Lower lobe of right lung (tissue), 2 donors: ENCODE results near the gene FCHO1. TPM values are rescaled to one million over a fixed set of nuclear protein-coding genes. Genes with fewer than 3 reads are reported as not detected.

Experiments
- ATAC-seq, 2 donors: fragments of 200-7000 bp; cut with Tn5 transposase; one replicate each; pipeline ENCODE4 v1.9.1; 2020 to 2022; ENCODE audit warnings: mild to moderate bottlenecking in 2 of 2, moderate library complexity in 2 of 2
- DNase-seq: peaks from one replicate; pipeline ENCODE4 v3.0.0-alpha.2; 2020
- H3K27ac ChIP-seq: fragments of 200-600 bp; one replicate; pipeline ENCODE4 v1.8.0; 2022
- H3K27me3 ChIP-seq: fragments of 200-600 bp; one replicate; pipeline ENCODE4 v1.8.0; 2022; ENCODE audit warnings: low read depth
- H3K36me3 ChIP-seq: fragments of 200-600 bp; one replicate; pipeline ENCODE4 v1.8.0; 2022; ENCODE audit warnings: mild to moderate bottlenecking
- H3K4me1 ChIP-seq: fragments of 200-600 bp; one replicate; pipeline ENCODE4 v1.8.0; 2022
- H3K4me3 ChIP-seq: fragments of 200-600 bp; one replicate; pipeline ENCODE4 v1.8.0; 2022; ENCODE audit warnings: mild to moderate bottlenecking
- H3K9me3 ChIP-seq: fragments of 200-600 bp; one replicate; pipeline ENCODE4 v1.8.0; 2022
- intact Hi-C: fragments of 100-400 bp; cut with DNase I; formaldehyde crosslinking; loops from one replicate; pipeline ENCODE4 v1.11.0; 2022
- total RNA-seq: library from RNA; stranded (reverse); fragmentation: NEBNext Ultra II Directional; extraction: Animal tissue kit (Norgen Biotek cat#: 25700); gene quantifications from one replicate; pipeline ENCODE4 v1.2.1, GENCODE V29; 2021
- TF ChIP-seq, protein P1 (sequence below): fragments of 200-600 bp; IDR thresholded peaks from one replicate; pipeline ENCODE4 v1.8.0; 2022; ENCODE audit warnings: antibody characterized with exemption, mild to moderate bottlenecking
- donor health status: DM: no; HTN: yes; CAD: no; lungs with severe emphysema.

Gene FCHO1
- total RNA-seq, 1 donor from 2014 or later: 8.7 TPM

DNA sequence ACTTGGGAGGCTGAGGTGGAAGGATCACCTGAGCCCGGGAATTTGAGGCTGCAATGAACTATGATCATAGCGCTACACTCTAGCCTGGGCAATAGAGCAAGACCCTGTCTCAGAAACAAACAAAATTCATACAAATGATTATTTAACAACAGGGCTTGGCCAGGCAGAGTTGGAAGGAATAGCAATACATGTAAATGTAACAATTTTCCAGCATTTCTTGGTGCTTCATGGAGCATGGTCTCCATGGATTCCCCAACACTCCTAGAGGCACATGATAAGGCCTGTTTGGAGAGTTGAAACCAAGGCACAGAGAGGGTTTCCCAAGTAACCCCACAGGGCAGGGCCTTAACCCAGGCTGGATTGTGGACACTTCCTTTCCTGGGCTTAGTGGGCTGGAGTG is 59.8 kb downstream of the FCHO1 start:
- no peaks in the 10 kb centered on the region for H3K9me3 ChIP-seq
- ATAC-seq: no peak
- H3K27ac ChIP-seq: no peak overlapping the region
- no peak for DNase-seq
- TF ChIP-seq, protein P1, sequence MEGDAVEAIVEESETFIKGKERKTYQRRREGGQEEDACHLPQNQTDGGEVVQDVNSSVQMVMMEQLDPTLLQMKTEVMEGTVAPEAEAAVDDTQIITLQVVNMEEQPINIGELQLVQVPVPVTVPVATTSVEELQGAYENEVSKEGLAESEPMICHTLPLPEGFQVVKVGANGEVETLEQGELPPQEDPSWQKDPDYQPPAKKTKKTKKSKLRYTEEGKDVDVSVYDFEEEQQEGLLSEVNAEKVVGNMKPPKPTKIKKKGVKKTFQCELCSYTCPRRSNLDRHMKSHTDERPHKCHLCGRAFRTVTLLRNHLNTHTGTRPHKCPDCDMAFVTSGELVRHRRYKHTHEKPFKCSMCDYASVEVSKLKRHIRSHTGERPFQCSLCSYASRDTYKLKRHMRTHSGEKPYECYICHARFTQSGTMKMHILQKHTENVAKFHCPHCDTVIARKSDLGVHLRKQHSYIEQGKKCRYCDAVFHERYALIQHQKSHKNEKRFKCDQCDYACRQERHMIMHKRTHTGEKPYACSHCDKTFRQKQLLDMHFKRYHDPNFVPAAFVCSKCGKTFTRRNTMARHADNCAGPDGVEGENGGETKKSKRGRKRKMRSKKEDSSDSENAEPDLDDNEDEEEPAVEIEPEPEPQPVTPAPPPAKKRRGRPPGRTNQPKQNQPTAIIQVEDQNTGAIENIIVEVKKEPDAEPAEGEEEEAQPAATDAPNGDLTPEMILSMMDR: no peak
- no peaks in the 10 kb centered on the region for H3K36me3 ChIP-seq
- H3K4me1 ChIP-seq: no peaks in the 10 kb centered on the region
- intact Hi-C loops: no loop called here
- peaks cover 16% of the 10 kb centered on the region for H3K27me3 ChIP-seq
- H3K4me3 ChIP-seq: no peak overlapping the region

- DNase-seq (no peak), ATAC-seq (no peak)
- peaks cover 16% of the 10 kb centered on the region for H3K27me3 ChIP-seq
These were observed 60.4 kb downstream of the FCHO1 start for GRCh38 chr19:17811681-17812080.

GRCh38 chr19:17812099-17812498 is 60.8 kb downstream of the FCHO1 start:
- TF ChIP-seq, protein P1: no peak
- Histone ChIP-seq H3K27me3 (peaks cover 16% of the 10 kb centered on the region), H3K9me3 (no peaks in the 10 kb centered on the region), H3K4me3 (no peak overlapping the region), H3K27ac (no peak overlapping the region), H3K4me1 (no peaks in the 10 kb centered on the region), H3K36me3 (no peaks in the 10 kb centered on the region)
- no peak for DNase-seq
- ATAC-seq: no peak
- intact Hi-C loops: no loop called here

More at GRCh38 chr19:17811681-17812080, 60.4 kb downstream of the FCHO1 start:
- intact Hi-C loops: no loop called here
- Histone ChIP-seq H3K27ac (no peak overlapping the region), H3K36me3 (no peaks in the 10 kb centered on the region), H3K4me3 (no peak overlapping the region), H3K4me1 (no peaks in the 10 kb centered on the region), H3K9me3 (no peaks in the 10 kb centered on the region)
- TF ChIP-seq, protein P1: no peak

DNA sequence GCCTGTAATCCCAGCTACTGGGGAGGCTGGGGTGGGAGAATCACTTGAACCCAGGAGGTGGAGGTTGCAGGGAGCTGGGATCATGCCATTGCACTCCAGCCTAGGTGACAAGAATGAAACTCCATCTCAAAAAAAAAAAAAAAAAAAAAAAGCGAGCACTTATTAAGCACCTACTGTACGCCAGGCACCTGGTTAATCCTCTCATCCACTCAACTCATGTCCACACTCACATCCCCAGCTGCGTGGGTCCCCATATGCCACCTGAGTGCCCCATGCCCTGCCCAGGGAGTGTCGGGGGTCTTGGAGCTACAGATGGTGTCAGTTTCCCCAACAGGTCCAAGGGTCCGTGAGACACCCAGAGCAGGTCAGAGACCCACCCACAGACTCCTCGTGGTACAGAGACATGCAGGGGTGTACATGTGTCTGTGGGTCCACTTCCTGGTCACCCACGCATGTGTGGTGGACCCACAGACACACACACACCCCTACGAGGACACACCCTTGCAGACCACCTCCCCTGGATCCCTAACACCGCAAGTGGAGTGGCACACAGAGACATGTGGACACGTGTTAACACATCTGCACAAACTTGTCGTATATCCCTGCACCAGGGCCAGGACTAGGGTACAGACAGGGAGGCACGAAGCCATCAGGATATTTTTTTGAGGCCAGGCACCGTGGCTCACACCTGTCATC is 66.5 kb downstream of the FCHO1 start:
- TF ChIP-seq, protein P1: no peak
- no peak overlapping the region for H3K27ac ChIP-seq
- no peaks in the 10 kb centered on the region for H3K36me3 ChIP-seq
- H3K9me3 ChIP-seq: no peaks in the 10 kb centered on the region
- H3K4me1 ChIP-seq: no peaks in the 10 kb centered on the region
- DNase-seq: no peak
- ATAC-seq: no peak
- peaks cover 4% of the 10 kb centered on the region for H3K27me3 ChIP-seq
- H3K4me3 ChIP-seq: no peak overlapping the region
- intact Hi-C loops: no loop called here

- Histone ChIP-seq H3K27ac (no peak within 1 kb of the TSS), H3K4me1 (no peaks in the 10 kb centered on the region), H3K4me3 (no peak within 1 kb of the TSS), H3K27me3 (peaks cover 12% of the 10 kb centered on the region), H3K9me3 (no peaks in the 10 kb centered on the region), H3K36me3 (no peaks in the 10 kb centered on the region)
- DNase-seq (no peak), ATAC-seq (peak in 1 of 2 donors; percentile 11)
- intact Hi-C loops: no loop called here
- TF ChIP-seq, protein P1: no peak
These were observed 69.9 kb downstream of the FCHO1 start, which contains the start of gene INSL3 for GRCh38 chr19:17821190-17821589. INSL3 (minus strand) TSS chr19:17821519; CDS start chr19:17821506, 13 bp downstream.
